ENCODE data around the gene GTPBP3. TPM values are rescaled to one million over a fixed set of nuclear protein-coding genes. Genes with fewer than 3 reads are reported as not detected.
"Not testable (repeated sequence)": the region's sequence is repeated elsewhere in the genome, so short reads cannot be mapped to it uniquely, and the experiment has no call there.

Gene GTPBP3
- polyA plus RNA-seq = 11.1 TPM

- Mint-ChIP-seq H3K27me3 (peaks cover 8% of the 10 kb centered on the region), H3K27ac (peak within 1 kb of the TSS; percentile 54 to 93 (median 54)), H3K9me3 (no peaks in the 10 kb centered on the region), H3K36me3 (no peaks in the 10 kb centered on the region), H3K4me1 (peaks cover 12 to 16% (median 16%) of the 10 kb centered on the region in 3 donors), H3K4me3 (peak within 1 kb of the TSS; percentile 73 to 96 (median 96))
Measured at GRCh38 chr19:17336872-17337674, at the start of gene GTPBP3. Gene GTPBP3 (plus strand): TSS chr19:17337553. CDS start chr19:17337612, 59 bp downstream.

GRCh38 chr19:17289489-17289888 lies 47.9 kb upstream of the GTPBP3 start:
- Mint-ChIP-seq H3K4me3 (no peak overlapping the region), H3K4me1 (peaks cover 0 to 3% (median 0%) of the 10 kb centered on the region in 3 donors), H3K36me3 (no peaks in the 10 kb centered on the region), H3K27me3 (no peaks in the 10 kb centered on the region), H3K9me3 (no peaks in the 10 kb centered on the region), H3K27ac (no peak overlapping the region)

- Mint-ChIP-seq H3K4me1 (peaks cover 0 to 3% (median 0%) of the 10 kb centered on the region in 3 donors), H3K27ac (peak overlapping the region in 2 of 3 donors; percentile 3 to 39), H3K27me3 (no peaks in the 10 kb centered on the region), H3K9me3 (no peaks in the 10 kb centered on the region), H3K36me3 (no peaks in the 10 kb centered on the region), H3K4me3 (peak overlapping the region; percentile 73 to 95 (median 90))
Measured at GRCh38 chr19:17292301-17293074, 44.9 kb upstream of the GTPBP3 start.

- no peaks in the 10 kb centered on the region for H3K9me3 Mint-ChIP-seq
- H3K4me3 Mint-ChIP-seq = no peak overlapping the region
- no peak overlapping the region for H3K27ac Mint-ChIP-seq
- no peaks in the 10 kb centered on the region for H3K36me3 Mint-ChIP-seq
- H3K4me1 Mint-ChIP-seq = peaks cover 0 to 3% (median 0%) of the 10 kb centered on the region in 3 donors
- H3K27me3 Mint-ChIP-seq = no peaks in the 10 kb centered on the region
Measured at GRCh38 chr19:17293605-17294004, 43.7 kb upstream of the GTPBP3 start.

- Mint-ChIP-seq H3K36me3 (no peaks in the 10 kb centered on the region), H3K4me1 (peaks cover 0 to 3% (median 0%) of the 10 kb centered on the region in 3 donors), H3K27me3 (no peaks in the 10 kb centered on the region), H3K4me3 (peak overlapping the region in 1 of 4 donors; percentile 12), H3K9me3 (no peaks in the 10 kb centered on the region), H3K27ac (peak overlapping the region in 1 of 3 donors; percentile 23)
Measured at GRCh38 chr19:17294051-17294891, 43.1 kb upstream of the GTPBP3 start.

- not testable (repeated sequence) for H3K4me1 Mint-ChIP-seq, H3K4me3 Mint-ChIP-seq, H3K9me3 Mint-ChIP-seq, H3K27ac Mint-ChIP-seq, H3K36me3 Mint-ChIP-seq, H3K27me3 Mint-ChIP-seq
Measured at GRCh38 chr19:17295551-17295950, 41.8 kb upstream of the GTPBP3 start.

GRCh38 chr19:17296273-17296672 lies 41.1 kb upstream of the GTPBP3 start:
- Mint-ChIP-seq H3K4me1 (peaks cover 0 to 3% (median 0%) of the 10 kb centered on the region in 3 donors), H3K4me3 (no peak overlapping the region), H3K27ac (no peak overlapping the region), H3K9me3 (no peaks in the 10 kb centered on the region), H3K36me3 (no peaks in the 10 kb centered on the region), H3K27me3 (no peaks in the 10 kb centered on the region)

- Mint-ChIP-seq H3K4me1 (peaks cover under 1 to 4% (median 1%) of the 10 kb centered on the region in 3 donors), H3K36me3 (no peaks in the 10 kb centered on the region), H3K27me3 (no peaks in the 10 kb centered on the region)
Measured at GRCh38 chr19:17296976-17297375, 40.4 kb upstream of the GTPBP3 start.

GRCh38 chr19:17300992-17301619 lies 36.2 kb upstream of the GTPBP3 start:
- Mint-ChIP-seq H3K9me3 (no peaks in the 10 kb centered on the region), H3K27ac (no peak overlapping the region), H3K4me3 (peak overlapping the region in 1 of 4 donors; percentile 27), H3K36me3 (no peaks in the 10 kb centered on the region), H3K27me3 (no peaks in the 10 kb centered on the region), H3K4me1 (peaks cover 18 to 28% (median 19%) of the 10 kb centered on the region in 3 donors)

More at GRCh38 chr19:17296976-17297375, 40.4 kb upstream of the GTPBP3 start:
- no peaks in the 10 kb centered on the region for H3K9me3 Mint-ChIP-seq
- H3K27ac Mint-ChIP-seq = no peak overlapping the region
- H3K4me3 Mint-ChIP-seq = no peak overlapping the region

GRCh38 chr19:17302391-17303166 lies 34.8 kb upstream of the GTPBP3 start:
- Mint-ChIP-seq H3K27ac (peak overlapping the region in 2 of 3 donors; percentile 63 to 86), H3K9me3 (no peaks in the 10 kb centered on the region), H3K4me1 (peaks cover 22 to 28% (median 24%) of the 10 kb centered on the region in 3 donors), H3K36me3 (no peaks in the 10 kb centered on the region), H3K4me3 (peak overlapping the region; percentile 77 to 100 (median 90)), H3K27me3 (no peaks in the 10 kb centered on the region)

- no peaks in the 10 kb centered on the region for H3K36me3 Mint-ChIP-seq
- no peaks in the 10 kb centered on the region for H3K27me3 Mint-ChIP-seq
- peak within 1 kb of the TSS; percentile 77 to 100 (median 90) for H3K4me3 Mint-ChIP-seq
- no peaks in the 10 kb centered on the region for H3K9me3 Mint-ChIP-seq
- H3K4me1 Mint-ChIP-seq = peaks cover 27 to 28% (median 28%) of the 10 kb centered on the region in 3 donors
- peak within 1 kb of the TSS in 2 of 3 donors; percentile 71 to 94 for H3K27ac Mint-ChIP-seq
Measured at GRCh38 chr19:17303167-17303939, 34.0 kb upstream of the GTPBP3 start, which contains the start of gene ABHD8. Gene ABHD8 (minus strand): TSS chr19:17303425. CDS start chr19:17301616, 1,809 bp downstream.

- Mint-ChIP-seq H3K4me3 (peak overlapping the region in 3 of 4 donors; percentile 77 to 100 (median 88)), H3K36me3 (no peaks in the 10 kb centered on the region), H3K9me3 (no peaks in the 10 kb centered on the region), H3K4me1 (peaks cover 27 to 28% (median 28%) of the 10 kb centered on the region in 3 donors), H3K27me3 (no peaks in the 10 kb centered on the region), H3K27ac (peak overlapping the region in 1 of 3 donors; percentile 94)
Measured at GRCh38 chr19:17303940-17304267, 33.4 kb upstream of the GTPBP3 start.
